ENCODE measurements around the gene MYOF.
"Not testable (repeated sequence)": the region's sequence is repeated elsewhere in the genome, so short reads cannot be mapped to it uniquely, and the experiment has no call there.

MYOF gene

GRCh38 chr10:93386631-93387369 lies 95.3 kb downstream of the MYOF start:
- DNase-seq (ENCODE audit: low read depth, low spot score), result no peak

DNA sequence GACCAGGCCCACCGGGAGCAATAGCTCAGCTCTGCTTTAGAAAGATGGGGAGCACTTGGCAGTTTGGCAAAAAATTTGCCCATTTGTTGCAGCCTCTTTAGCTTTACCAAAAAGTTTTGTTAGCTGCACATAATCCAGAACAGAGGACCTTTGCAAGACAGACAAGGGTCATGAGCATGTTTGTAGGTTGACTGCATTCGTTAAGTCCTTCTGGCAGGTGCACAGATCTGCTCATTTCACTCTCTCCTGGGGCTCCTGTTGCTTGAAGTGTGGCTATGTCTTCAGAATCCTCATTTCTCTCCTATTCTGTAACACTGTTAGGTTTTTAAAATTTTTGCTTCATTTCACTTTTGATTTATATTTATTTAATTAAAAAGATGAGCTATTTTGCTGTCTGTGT lies 96.8 kb downstream of the MYOF start:
- DNase-seq (ENCODE audit: low read depth, low spot score), result no peak

DNA sequence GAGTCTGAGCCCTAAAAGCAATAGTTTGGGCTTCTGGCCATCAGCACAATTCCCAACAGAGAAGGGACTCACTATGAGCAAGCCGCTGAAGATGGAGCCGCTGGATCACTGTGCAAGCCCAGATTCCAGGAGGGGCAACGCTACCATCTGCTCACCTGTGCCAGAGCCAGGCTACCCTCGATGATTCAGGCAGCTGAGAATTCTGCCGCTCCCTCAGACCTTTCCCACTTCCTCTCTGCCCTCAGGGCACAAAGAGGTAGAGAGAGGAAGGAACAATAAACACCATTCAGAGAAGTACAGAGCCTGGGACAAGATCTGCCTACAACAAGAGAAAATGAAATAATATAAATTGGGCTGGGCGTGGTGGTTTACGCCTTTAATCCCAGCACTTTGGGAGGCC lies 98.1 kb downstream of the MYOF start:
- DNase-seq (ENCODE audit: low read depth, low spot score), result no peak

DNA sequence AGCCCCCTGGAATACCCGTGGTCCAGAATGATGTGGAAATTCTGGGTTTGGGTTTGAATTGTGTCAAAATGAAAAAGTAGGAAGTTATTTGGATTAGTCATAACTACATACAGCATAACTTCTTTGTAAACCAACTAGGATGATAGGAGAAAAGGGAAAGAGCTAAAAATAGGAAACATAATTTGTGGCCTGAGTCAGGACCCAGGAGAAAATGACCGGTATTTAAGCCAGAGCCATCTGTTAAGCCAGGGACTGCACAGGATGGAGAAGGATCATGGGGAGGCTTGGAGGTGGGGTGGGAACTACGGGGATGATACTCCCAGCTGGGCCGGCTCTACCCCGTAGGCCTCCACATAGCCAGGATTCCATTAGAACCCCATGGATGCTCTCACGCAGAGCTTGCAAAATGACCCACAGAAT lies 98.6 kb downstream of the MYOF start:
- no peak for DNase-seq (ENCODE audit: low read depth, low spot score)

DNA sequence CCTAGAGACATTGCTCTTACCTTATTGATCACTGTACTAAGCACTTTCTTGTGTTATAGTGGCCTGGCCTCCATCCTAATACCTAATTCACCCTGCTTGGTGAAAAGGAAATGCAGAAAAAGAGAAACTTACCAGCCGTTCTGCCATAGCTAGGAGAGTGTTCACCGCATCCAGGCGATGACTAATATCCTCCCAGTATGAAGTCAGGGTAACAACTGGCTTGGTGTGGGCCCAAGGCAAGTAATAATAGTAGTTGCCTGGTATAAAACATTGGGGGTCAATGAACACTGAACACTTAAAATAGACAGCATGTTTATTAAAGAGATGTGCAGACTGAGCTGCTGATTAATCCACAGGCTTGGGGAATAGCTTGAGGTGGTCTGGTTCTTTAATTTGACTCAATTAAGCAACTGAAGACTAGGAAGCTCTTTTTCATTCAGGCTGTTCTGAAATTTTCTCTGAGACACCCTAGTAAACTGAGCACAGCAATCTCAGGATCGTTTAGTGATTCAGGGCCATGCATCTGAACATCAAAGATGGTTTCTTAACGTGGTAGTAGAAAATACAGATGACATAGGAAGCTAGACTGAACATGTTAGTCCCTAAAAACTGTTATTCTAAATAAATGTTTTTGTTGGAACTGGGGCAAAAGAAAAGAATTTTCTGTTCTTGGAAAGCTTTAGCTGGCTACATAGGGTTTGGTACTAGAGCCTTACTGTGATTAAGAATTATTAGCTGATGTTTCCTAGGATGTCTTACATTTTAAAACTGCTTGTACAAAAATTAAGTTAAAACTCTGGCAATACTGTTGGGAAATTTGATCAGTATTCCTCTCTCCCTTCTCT lies 102.2 kb downstream of the MYOF start:
- no peak for DNase-seq (ENCODE audit: low read depth, low spot score)

DNA sequence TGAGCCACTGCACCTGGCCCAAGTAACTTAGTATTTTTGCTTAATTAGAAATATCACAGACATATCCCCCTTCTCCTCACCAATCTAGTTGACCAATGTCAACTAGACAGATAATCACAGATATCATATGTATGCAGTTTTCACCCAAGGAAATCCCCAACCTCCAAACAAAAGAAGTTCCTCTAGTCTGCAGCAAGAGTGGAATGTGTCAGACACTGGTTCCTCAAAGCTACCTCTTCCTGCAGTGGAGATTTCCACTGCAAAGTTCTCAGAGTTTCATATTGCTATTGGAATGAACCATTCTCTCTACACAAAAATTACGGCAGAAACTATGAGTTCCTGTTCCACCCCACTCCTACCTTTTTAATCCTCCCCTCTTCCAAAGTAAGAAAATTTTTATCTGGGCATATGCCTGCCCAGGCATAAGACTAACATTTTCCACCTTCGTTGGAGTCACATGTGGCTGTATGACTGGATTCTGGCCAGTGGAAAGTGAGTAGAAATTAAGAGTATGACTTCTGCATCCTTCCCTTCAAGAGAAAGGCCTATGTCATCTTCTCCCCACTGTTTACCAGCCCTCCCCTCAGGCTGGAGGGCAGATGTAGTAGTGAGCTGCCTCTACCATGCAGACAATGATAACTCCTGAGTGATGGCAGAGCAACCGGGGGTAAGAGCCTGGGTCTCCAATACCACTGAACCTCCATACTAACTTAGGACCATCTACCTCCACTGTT lies 103.0 kb downstream of the MYOF start:
- no peak for DNase-seq (ENCODE audit: low read depth, low spot score)

- DNase-seq (ENCODE audit: low read depth, low spot score), result no peak
Observed at GRCh38 chr10:93378039-93378438, 104.1 kb downstream of the MYOF start.

DNA sequence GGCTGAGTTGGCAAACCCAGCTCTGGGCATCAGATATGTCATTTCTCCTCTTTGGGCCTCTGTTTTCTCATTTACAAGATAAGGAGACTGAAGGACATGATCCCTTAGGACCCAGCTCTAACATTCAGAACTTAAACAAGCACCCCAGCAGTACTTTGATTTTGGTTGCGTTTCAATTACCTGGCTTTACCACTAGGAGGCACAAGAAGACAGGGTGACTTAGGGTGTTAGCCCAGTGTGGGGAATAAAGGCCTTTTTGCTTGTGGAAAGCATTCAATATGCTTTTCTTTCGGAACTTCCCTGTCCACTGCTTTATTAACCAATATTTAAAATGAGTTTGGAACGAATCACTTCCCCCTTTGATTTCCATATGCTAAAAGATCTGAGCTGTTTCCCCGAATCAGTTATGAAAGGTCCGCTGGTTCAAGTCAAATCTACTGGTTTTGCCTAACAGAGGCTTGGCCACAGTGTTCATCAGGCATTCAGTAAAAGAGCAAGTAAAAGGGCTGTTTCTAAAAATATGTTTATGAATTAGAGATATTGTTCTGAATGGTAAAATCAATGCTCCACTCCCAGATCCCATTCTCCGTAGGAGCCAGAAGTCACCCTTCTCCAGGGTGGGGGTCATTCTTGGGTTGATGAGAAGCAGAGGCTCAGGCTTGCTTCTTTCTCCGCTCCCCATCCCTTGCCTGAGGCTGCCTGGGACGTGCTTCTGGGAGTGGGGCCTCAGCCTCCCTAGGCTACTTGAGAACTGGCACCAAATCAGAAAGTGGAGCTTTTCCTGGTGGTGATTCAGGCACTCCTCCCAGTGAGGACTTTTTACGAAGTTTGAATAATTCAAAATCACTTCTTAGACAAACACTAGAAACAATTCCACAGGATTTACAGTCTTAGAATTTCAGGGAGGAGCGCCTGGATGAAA lies 105.5 kb downstream of the MYOF start:
- DNase-seq (ENCODE audit: low read depth, low spot score), result peak; percentile 16

DNA sequence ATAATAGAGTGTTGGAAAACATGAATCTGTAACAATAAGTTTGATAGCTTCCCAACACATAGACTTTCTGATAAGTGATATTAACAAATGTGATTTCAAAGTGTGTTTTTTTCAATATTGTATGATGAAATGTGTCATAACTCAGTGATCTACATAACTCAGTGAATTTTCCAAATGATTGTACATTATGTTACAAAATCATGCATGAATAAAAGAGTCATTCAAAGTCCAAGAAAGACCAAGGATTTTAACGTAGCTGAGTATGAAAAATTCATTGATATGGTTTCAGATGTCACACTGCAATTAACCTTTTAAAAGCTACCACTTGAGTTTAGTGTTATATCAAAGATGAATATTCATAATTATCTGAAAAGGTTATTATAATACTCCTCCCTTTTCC lies 111.2 kb downstream of the MYOF start:
- DNase-seq (ENCODE audit: low read depth, low spot score), result no peak

DNA sequence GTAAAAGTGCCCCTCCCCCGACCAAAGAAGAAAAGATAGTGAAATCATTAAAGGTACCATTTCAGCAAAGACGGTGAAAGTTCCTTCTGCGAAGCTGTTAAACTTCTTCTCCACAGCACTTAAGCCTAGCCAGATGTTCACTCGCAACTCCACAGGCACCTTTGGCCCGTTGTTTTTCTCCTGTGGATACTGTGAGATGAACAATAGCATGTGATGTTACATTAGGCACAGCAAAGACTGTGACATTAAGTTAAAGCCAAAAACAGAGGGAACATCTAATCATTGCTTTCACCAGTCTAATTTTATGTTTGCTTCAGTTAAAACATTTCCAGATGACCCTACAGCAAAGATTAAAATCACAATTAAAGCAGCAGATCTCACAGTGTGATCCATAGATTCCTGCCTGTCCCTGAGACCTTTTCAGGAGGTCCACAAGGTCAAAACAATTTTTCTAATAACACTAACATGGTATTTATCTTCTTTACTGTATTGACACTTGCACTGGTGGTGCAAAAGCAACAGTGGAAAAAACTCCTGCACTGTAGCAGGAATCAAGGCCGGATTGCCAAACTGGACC lies 112.5 kb downstream of the MYOF start:
- no peak for DNase-seq (ENCODE audit: low read depth, low spot score)

DNA sequence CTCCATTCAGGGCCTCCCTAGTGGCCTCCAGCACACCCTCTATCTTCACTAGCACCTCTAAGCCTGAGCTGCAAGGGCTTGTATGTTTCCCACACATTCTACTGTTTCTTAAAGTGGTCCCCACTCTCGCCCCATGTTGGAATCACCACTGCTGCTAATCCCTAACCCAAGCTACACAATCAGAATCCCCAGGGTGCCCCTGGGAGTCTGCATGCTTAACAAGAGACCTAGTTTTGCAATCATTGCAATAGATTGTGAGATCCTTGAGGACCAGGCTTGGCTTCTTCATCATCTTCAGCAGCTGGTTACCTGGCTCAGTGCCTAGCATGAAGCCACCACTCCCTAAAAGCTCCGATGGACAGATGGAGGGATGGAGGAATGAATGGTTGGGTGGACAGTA lies 113.9 kb downstream of the MYOF start:
- DNase-seq (ENCODE audit: low read depth, low spot score), result no peak

- no peak for DNase-seq (ENCODE audit: low read depth, low spot score)
Observed at GRCh38 chr10:93367664-93368063, 114.5 kb downstream of the MYOF start.

GRCh38 chr10:93364966-93365365 lies 117.2 kb downstream of the MYOF start:
- no peak for DNase-seq (ENCODE audit: low read depth, low spot score)

GRCh38 chr10:93363891-93364648 lies 118.1 kb downstream of the MYOF start:
- DNase-seq (ENCODE audit: low read depth, low spot score), result no peak

- DNase-seq (ENCODE audit: low read depth, low spot score), result not testable (repeated sequence)
Observed at GRCh38 chr10:93358398-93358797, 123.7 kb downstream of the MYOF start.

GRCh38 chr10:93357680-93358079 lies 124.5 kb downstream of the MYOF start:
- no peak for DNase-seq (ENCODE audit: low read depth, low spot score)

DNA sequence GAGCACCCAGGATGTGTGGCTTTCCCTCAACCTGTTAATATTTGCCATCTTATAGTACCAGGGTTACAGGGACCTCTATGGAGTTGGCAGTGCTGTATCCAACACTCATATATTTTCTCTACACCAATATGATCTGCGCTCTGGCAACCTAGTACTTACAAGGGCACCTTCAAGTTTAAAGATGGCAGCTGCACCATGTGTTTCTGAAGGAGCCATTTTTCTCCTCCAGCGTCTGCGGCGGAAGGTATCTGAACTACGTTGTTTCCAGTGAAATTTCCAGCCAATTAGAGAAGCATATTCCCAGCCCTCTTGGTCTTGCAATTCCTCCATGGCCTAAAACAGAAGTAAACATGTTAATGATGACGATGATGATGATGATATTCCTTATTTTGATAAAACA lies 125.6 kb downstream of the MYOF start:
- no peak for DNase-seq (ENCODE audit: low read depth, low spot score)

GRCh38 chr10:93352638-93353383 lies 129.3 kb downstream of the MYOF start:
- DNase-seq (ENCODE audit: low read depth, low spot score), result no peak

GRCh38 chr10:93346694-93347093 lies 135.4 kb downstream of the MYOF start:
- no peak for DNase-seq (ENCODE audit: low read depth, low spot score)

Data from activated CD4-positive, CD25-positive, alpha-beta regulatory T cell treated with anti-CD3 and anti-CD28 coated beads, Interleukin-2, amount 50 U/mL, for 16 hours (primary cell).